ENCODE measurements around the gene CAPZB.

Gene CAPZB

GRCh38 chr1:19346026-19346425 is 139.3 kb downstream of the CAPZB start:
- no peak for DNase-seq (ENCODE audit: low spot score)

GRCh38 chr1:19345391-19345790 is 139.9 kb downstream of the CAPZB start:
- DNase-seq (ENCODE audit: low spot score): no peak

GRCh38 chr1:19344831-19345230 is 140.5 kb downstream of the CAPZB start:
- no peak for DNase-seq (ENCODE audit: low spot score)

GRCh38 chr1:19344372-19344810 is 140.9 kb downstream of the CAPZB start:
- no peak for DNase-seq (ENCODE audit: low spot score)

GRCh38 chr1:19343617-19344350 is 141.6 kb downstream of the CAPZB start:
- no peak for DNase-seq (ENCODE audit: low spot score)

- DNase-seq (ENCODE audit: low spot score): no peak
Observed at GRCh38 chr1:19342894-19343616, 142.3 kb downstream of the CAPZB start.

- no peak for DNase-seq (ENCODE audit: low spot score)
Observed at GRCh38 chr1:19342062-19342750, 143.1 kb downstream of the CAPZB start.

- DNase-seq (ENCODE audit: low spot score): peak; percentile 35
Observed at GRCh38 chr1:19341201-19342061, 143.9 kb downstream of the CAPZB start.

- no peak for DNase-seq (ENCODE audit: low spot score)
Observed at GRCh38 chr1:19340387-19340937, 144.9 kb downstream of the CAPZB start.

GRCh38 chr1:19339214-19339861 is 146.0 kb downstream of the CAPZB start:
- DNase-seq (ENCODE audit: low spot score): no peak

- no peak for DNase-seq (ENCODE audit: low spot score)
Observed at GRCh38 chr1:19338323-19338762, 147.0 kb downstream of the CAPZB start.

GRCh38 chr1:19337289-19337688 is 148.1 kb downstream of the CAPZB start:
- DNase-seq (ENCODE audit: low spot score): no peak

- no peak for DNase-seq (ENCODE audit: low spot score)
Observed at GRCh38 chr1:19336543-19336942, 148.8 kb downstream of the CAPZB start.

GRCh38 chr1:19333587-19334354 is 151.6 kb downstream of the CAPZB start:
- no peak for DNase-seq (ENCODE audit: low spot score)

- no peak for DNase-seq (ENCODE audit: low spot score)
Observed at GRCh38 chr1:19332832-19333231, 152.5 kb downstream of the CAPZB start.

- DNase-seq (ENCODE audit: low spot score): no peak
Observed at GRCh38 chr1:19331262-19331878, 154.0 kb downstream of the CAPZB start.

GRCh38 chr1:19330449-19331135 is 154.7 kb downstream of the CAPZB start:
- DNase-seq (ENCODE audit: low spot score): no peak

GRCh38 chr1:19329611-19330010 is 155.7 kb downstream of the CAPZB start:
- DNase-seq (ENCODE audit: low spot score): no peak

GRCh38 chr1:19329188-19329587 is 156.2 kb downstream of the CAPZB start:
- DNase-seq (ENCODE audit: low spot score): no peak
